Psoas muscle (tissue), 8 donors: ENCODE results near the gene ANKRD1. TPM values are rescaled to one million over a fixed set of nuclear protein-coding genes. Genes with fewer than 3 reads are reported as not detected.
A peak's percentile ranks its signal among the peaks of the same experiment; 100 is the strongest.
"Not testable (repeated sequence)": the region's sequence is repeated elsewhere in the genome, so short reads cannot be mapped to it uniquely, and the experiment has no call there.

Source experiments
- ATAC-seq, 4 donors: fragments of 200-7000 bp; cut with Tn5 transposase; one replicate each; pipeline ENCODE4 v1.9.1; 2020; ENCODE audit warnings: moderate library complexity in 3 of 4, mild to moderate bottlenecking in 2 of 4
- DNase-seq, 2 donors: peaks; one replicate each; pipeline ENCODE4 v3.0.0-alpha.2; 2020
- H3K27ac ChIP-seq: fragments of 200-600 bp; one replicate; pipeline ENCODE4 v1.8.0; 2022
- H3K27me3 ChIP-seq, 3 donors: fragments of 200-600 bp in 1 of 3; one replicate each; pipeline versions ENCODE4 v1.6.1 to v1.8.0; 2013 to 2022; ENCODE audit warnings: low read length in 2 of 3, mild to moderate bottlenecking in 2 of 3, moderate library complexity in 1 of 3; ENCODE audit not compliant: insufficient read depth in 3 of 3
- H3K36me3 ChIP-seq, 2 donors: fragments of 200-600 bp in 1 of 2; one replicate each; pipeline versions ENCODE4 v1.6.1 to v1.8.0; 2013 to 2022; ENCODE audit warnings: low read depth in 1 of 2, mild to moderate bottlenecking in 1 of 2, moderate library complexity in 1 of 2; ENCODE audit not compliant: insufficient read depth in 1 of 2
- H3K4me1 ChIP-seq: fragments of 200-600 bp; one replicate; pipeline ENCODE4 v1.8.0; 2022
- H3K4me3 ChIP-seq: fragments of 200-600 bp; one replicate; pipeline ENCODE4 v1.8.0; 2022; ENCODE audit warnings: mild to moderate bottlenecking
- H3K9me3 ChIP-seq: fragments of 200-600 bp; one replicate; pipeline ENCODE4 v1.8.0; 2022
- CTCF ChIP-seq: fragments of 200-600 bp; IDR thresholded peaks from one replicate; pipeline ENCODE4 v1.8.0; 2022; ENCODE audit warnings: antibody characterized with exemption
- WGBS, 3 donors: extraction: QIAGEN DNeasy Blood & Tissue Kit; methylation state at CpG; one replicate each; pipeline versions ENCODE4 v1.1.6 to v1.1.7; 2013; 5-methylcytosine and 5-hydroxymethylcytosine counted together
- intact Hi-C, 2 donors: fragments of 100-400 bp; cut with DNase I; formaldehyde crosslinking; loops; one replicate each; pipeline versions ENCODE4 v1.11.0 to v1.14.2; 2022
- polyA plus RNA-seq, 3 donors: library from polyadenylated mRNA; stranded (reverse); fragments of 200-250 nt; gene quantifications; one replicate each; pipeline ENCODE4 v1.2.3, GENCODE V29; 2013
- total RNA-seq, 4 donors: library from RNA; stranded (reverse); fragmentation: NEBNext Ultra II Directional in 2 of 4; extraction: Animal tissue kit (Norgen Biotek cat#: 25700) in 2 of 4; gene quantifications; one replicate each; pipeline versions ENCODE4 v1.2.1 to v1.2.4, GENCODE V29; 2021 to 2023
- donor health status: healthy with polysubstance abuse.
- donor health status: DM: no; HTN: no; CAD: no; lungs with moderate emphysema.
- donor health status: Bipolar disorder and iron deficiency.
- donor health status: healthy.
- donor health status: DM: yes; HTN: yes; CAD: no.
- donor health status: DM: no; HTN: no; CAD: no.
- donor health status: DM: no; HTN: no; CAD: no.
- donor health status: DM: yes; HTN: yes; CAD: no.

ANKRD1 gene
- total and polyA plus RNA-seq, 7 donors = 104 to 6,044 (median 1,576) TPM

- peaks cover 0 to 65% of the 10 kb centered on the region in 2 donors for H3K36me3 ChIP-seq
- peaks cover 16% of the 10 kb centered on the region for H3K4me1 ChIP-seq
- H3K4me3 ChIP-seq = no peak overlapping the region
- no peak for TF ChIP-seq CTCF
- no peak for DNase-seq
- whole genome bisulfite sequencing, 3 donors = 24 to 42% (median 25%) methylated on average over 3 of the region's 3 CpGs
- peak overlapping the region; percentile 18 for H3K27ac ChIP-seq
- ATAC-seq = peak; percentile 69 to 92 (median 86)
- no peaks in the 10 kb centered on the region for H3K9me3 ChIP-seq
- intact Hi-C loops = loop anchor here in 1 of 2 donors (5.0 kb wide), 1 partner anchor 363 kb away; no protein-coding TSS in a partner anchor
- no peaks in the 10 kb centered on the region for H3K27me3 ChIP-seq
These were observed 36.5 kb downstream of the ANKRD1 start for GRCh38 chr10:90884431-90884830.

GRCh38 chr10:90880059-90880719, 40.7 kb downstream of the ANKRD1 start:
- peak in 2 of 4 donors; percentile 28 to 41 for ATAC-seq
- peaks cover 2 to 70% of the 10 kb centered on the region in 2 donors for H3K36me3 ChIP-seq
- TF ChIP-seq CTCF = peak; percentile 78
- WGBS, 3 donors = 30 to 62% (median 39%) methylated on average over 8 of the region's 8 CpGs
- not testable (repeated sequence) for DNase-seq, H3K9me3 ChIP-seq, H3K27me3 ChIP-seq, H3K27ac ChIP-seq, H3K4me3 ChIP-seq
- intact Hi-C loops = loop anchor here in 1 of 2 donors (5.0 kb wide), 1 partner anchor 367 kb away; no protein-coding TSS in a partner anchor
- H3K4me1 ChIP-seq = peaks cover 11% of the 10 kb centered on the region

GRCh38 chr10:90879062-90879461, 41.8 kb downstream of the ANKRD1 start:
- WGBS, 3 donors = 88 to 99% (median 94%) methylated on average over 2 of the region's 2 CpGs
- no peak for TF ChIP-seq CTCF
- no peaks in the 10 kb centered on the region for H3K9me3 ChIP-seq
- no peak overlapping the region for H3K27ac ChIP-seq
- intact Hi-C loops = no loop called here
- peaks cover 2% of the 10 kb centered on the region for H3K4me1 ChIP-seq
- peaks cover 2 to 79% of the 10 kb centered on the region in 2 donors for H3K36me3 ChIP-seq
- no peaks in the 10 kb centered on the region for H3K27me3 ChIP-seq
- H3K4me3 ChIP-seq = no peak overlapping the region
- ATAC-seq = no peak
- no peak for DNase-seq

GRCh38 chr10:90872648-90873020, 48.3 kb downstream of the ANKRD1 start:
- Histone ChIP-seq H3K9me3 (peaks cover 5% of the 10 kb centered on the region), H3K36me3 (peaks cover 0 to 33% of the 10 kb centered on the region in 2 donors), H3K4me3 (peak overlapping the region; percentile 87), H3K27me3 (no peaks in the 10 kb centered on the region), H3K27ac (peak overlapping the region; percentile 77), H3K4me1 (peaks cover 14% of the 10 kb centered on the region)
- ATAC-seq (no peak), DNase-seq (no peak)
- 13 to 26% (median 20%) methylated on average over 8 of the region's 8 CpGs for WGBS, 3 donors
- intact Hi-C loops = no loop called here
- TF ChIP-seq CTCF = no peak
